ENCODE results near the gene SLC12A9.

DNA sequence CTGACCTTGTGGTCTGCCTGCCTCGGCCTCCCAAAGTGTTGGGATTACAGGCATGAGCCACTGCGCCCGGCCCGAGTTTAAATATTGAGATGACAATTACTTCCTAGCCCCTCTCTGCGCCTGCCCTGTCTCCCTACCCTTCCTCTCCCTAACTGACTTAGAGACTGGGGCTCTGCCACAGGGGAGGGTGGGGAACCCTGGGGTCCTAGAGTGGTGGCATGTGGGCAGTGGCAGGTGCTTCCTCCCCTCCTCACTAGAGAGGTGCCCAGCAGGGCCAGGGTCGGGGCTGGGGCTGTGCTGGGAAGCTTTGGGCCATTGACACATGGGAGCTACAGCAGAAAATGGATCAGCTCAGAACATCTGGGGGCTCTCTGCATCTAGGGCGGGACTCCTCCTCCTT lies 50.1 kb downstream of the SLC12A9 start:
- no peak for TF ChIP-seq YY1 (IDR thresholded peaks at IDR 0.05; ENCODE audit: insufficient read depth, insufficient read length)
- no peak for TF ChIP-seq SUZ12 (IDR thresholded peaks at IDR 0.05; ENCODE audit: extremely low read depth, insufficient read depth, insufficient read length)
- no peak for TF ChIP-seq ZNF274 (IDR thresholded peaks at IDR 0.05; ENCODE audit: low read depth, low read length)
